HG03159 (cell line): ENCODE data around the gene HSPA9.

Experiments used
- ATAC-seq: cut with Tn5 transposase; IDR thresholded peaks from one replicate; pipeline ENCODE4 v1.9.1; 2021; ENCODE audit warnings: mild to moderate bottlenecking, moderate library complexity; ENCODE audit not compliant: unreplicated experiment

HSPA9 gene

DNA sequence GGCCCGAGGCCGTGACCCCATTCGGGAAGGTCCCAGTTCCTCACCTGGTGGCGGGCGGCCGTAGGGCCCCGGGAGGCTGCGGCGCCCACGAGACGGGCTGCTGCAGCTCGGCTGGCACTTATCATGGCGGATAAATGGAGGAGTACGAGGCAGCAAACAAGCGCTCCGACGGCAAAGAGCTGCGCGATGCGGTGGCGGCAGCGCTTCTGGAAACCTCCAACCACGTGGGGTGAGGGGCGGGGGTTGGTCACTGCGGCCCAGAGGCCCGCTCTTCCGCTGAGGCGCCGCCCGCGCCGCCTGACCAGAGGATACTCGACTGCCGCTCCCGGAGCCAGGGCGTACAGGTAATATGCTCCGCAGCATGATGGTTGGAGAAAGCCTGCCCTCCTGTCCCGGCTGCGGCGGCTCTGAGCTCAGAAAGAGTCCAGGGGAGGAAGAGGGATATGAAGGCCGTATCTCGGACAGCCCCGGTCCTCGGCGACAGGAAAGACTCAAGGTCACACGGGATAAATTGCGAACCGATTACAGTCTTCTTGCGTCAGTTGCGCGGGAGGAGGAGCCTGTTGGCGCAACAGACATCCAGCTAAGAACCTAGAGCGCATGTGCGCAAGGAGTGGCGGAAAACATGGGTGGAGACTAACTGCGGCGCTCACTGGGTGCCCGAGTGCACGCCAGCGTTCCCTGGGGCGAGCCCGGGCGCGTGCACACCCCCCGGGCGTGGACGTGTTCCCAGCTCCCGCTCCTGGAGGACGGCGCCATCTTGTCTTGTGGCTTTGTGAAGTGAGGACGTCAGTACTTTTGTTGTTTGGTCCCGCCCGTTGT lies at the start of gene HSPA9:
TSS of gene HSPA9 (minus strand) at position 208 of the 822 bp plus-strand sequence. CDS start at position 125, 83 bp downstream.
- peak; percentile 84 for ATAC-seq

DNA sequence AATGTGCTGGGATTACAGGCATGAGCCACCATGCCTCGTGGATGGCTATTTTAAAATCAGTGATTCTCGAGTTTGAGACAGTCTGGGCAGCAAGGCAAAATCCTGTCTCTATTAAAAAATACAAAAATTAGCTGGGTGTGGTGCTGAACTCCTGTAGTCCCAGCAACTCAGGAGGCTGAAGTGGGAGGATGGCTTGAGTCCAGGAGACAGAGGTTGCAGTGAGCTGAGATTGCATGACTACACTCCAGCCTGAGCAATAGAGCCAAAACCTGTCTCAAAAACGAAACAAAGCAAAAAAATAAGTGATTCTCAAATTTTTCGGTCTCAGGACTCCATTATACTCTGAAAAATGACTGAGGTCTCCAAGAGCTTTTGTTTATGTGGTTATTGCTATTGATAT lies 47.9 kb upstream of the HSPA9 start:
- no peak for ATAC-seq

DNA sequence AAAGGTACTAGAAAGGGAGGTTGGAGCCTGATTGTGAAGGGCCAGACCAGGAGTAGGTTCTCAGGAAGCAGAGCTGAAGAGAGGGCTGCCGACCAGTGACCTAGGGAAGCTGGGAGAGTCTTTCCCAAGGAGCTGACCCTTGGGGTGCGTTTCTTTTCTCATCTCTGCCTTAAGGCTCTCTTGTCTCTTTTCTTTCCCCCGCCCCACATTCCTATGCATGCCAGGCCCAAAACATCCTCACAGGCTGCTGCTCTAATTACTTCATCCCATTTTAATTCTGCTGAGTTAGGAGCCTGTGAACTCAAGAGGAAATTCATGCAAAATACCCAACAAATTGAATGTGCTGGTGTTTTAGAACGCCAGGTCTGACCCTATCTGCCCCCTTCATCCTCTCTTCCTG lies 46.9 kb upstream of the HSPA9 start:
- no peak for ATAC-seq

DNA sequence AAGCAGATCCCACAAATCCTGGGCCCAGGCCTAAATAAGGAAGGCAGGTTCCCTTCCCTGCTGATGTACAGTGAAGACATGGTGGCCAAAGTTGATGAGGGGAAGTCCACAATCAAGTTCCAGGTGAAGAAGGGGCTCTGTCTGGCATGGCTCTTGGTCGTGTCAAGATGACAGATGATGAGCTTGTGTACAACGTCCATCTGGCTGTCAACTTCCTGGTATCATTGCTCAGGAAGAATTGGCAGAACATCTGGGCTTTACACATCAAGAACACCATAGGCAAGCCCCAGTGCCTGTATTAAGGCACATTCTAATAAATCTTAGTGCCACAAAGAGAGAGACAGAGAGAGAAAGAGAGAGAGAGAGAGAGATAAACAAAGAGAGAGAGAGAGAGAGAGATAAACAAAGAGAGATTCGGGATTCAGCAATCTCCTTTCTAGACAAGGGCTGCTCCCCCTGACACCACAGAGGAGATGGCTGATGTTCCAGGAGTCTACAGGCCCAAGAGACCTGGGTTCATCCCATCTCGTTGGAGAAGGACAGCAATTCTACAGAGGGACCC lies 45.5 kb upstream of the HSPA9 start:
- ATAC-seq: no peak

DNA sequence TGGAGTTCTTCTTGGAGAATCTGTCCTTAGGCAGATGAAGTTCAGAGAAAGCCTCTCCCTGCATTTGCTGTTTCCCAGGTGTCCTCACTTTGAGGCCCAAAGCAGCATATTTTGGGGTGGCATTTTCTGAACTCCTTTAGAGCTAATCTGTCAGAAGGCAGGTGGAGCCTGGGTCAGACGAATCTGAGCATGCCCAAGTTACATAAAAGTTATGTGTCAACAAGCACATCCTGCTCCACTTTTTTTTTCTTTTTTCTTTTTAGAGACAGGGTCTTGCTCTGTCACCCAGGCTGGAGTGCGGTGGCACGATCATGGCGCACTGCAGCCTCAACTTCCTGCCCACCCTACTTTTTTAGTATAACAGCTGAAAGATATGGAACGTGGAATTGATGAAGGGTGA lies 41.3 kb upstream of the HSPA9 start:
- ATAC-seq: no peak

DNA sequence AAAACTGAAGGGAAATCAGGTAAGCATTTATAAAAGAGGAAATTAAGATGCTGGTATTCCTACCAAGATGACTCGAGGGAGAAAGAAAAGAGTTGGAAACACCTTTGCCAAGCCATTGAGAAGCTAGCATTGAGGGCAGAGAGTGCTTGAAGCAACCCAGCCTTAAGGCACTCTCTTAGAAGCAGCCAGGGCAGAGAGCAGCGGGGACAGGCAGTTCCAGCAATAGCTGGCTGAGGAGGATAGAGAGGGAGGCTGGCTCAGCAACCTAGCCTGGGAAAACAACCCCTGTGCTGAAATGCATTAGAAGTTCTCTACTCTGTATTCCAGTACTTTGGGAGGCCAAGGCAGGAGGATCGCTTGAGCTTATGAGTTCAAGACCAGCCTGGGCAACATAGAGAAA lies 40.3 kb upstream of the HSPA9 start:
- no peak for ATAC-seq

DNA sequence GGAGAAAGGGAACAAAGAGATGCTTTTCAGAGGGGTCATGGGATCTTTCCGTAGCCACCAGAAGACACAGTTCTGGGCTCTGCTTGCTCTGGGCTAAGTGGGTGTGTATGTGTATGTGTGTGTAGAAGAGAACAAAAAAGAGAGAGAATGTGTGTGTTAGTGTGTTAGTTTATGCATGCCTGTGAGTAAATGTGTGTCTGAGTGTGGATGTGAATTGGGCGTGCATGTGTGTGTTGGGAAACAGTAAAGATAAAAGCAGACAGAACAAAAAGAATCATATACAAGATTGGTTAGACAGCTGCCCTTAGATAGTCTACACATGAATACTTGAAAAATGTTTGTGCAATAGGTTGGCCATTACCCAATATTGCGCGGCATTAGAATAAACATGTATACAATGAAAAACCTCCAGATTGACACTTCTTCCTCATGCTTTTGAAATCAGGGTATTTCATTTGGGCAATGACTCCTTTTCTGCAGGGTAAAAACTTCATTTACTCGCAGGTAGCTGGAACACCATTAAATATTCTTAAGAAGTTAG lies 36.5 kb upstream of the HSPA9 start:
- ATAC-seq: no peak

DNA sequence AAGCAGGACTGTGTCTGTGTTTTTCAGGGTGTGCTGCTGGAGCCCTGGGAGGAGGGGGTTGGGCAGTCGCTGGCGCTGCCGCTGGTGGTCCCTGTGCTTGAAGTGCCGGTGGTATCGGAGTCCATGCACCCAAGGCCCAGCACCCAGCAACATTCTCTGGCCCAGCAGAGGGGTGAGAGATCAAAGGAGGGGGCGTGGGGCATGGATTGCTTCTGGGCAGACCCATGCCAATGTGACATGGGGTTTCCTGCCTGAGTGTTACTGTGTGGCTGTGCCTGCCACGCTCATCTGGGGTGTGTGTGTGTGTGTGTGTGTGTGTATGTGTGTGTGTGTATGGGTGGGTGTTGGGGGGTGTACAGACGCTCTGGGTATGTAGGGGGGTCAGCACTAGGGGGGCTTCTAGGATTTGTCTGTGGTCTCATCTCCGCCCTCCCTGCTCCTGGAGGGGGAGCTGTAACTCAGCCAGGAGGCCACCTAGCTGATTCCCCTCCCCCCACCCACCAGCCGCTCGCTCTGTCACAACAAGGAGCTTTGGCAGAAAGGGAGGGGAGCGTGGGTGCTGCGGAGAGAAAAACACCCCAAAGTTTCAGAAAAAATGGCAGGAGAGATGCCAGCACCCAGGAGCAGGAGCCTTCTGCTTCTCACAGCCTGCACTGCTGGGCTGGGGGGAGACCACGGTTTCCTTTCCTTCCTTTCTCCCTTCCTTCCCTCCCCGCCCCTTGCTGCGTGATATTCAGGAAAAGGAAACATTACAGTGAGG lies 35.9 kb upstream of the HSPA9 start:
- no peak for ATAC-seq

DNA sequence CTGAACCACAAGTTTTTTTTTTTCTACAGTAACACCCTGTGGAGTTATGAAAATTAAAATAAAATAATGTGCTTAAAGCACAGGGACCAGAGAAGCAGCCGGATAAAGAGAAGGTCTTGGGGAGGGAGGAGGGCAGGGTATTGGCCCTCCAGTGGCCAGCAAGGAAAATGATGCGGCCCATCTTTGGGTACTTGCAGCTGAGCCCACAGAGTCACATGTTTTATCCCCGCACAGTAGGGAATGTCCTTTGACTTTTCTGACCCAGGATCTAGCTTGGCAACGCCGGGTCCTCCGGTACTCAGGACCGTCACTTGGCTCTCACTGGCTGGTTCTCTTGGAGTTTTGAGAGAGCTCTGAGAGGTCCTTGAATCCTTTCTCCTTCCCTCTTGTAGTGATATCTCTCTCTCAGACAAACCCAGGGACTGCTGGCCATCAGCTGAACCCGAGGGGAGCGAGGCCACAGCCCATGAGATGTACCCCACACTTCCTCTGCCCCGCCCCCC lies 35.3 kb upstream of the HSPA9 start:
- no peak for ATAC-seq

DNA sequence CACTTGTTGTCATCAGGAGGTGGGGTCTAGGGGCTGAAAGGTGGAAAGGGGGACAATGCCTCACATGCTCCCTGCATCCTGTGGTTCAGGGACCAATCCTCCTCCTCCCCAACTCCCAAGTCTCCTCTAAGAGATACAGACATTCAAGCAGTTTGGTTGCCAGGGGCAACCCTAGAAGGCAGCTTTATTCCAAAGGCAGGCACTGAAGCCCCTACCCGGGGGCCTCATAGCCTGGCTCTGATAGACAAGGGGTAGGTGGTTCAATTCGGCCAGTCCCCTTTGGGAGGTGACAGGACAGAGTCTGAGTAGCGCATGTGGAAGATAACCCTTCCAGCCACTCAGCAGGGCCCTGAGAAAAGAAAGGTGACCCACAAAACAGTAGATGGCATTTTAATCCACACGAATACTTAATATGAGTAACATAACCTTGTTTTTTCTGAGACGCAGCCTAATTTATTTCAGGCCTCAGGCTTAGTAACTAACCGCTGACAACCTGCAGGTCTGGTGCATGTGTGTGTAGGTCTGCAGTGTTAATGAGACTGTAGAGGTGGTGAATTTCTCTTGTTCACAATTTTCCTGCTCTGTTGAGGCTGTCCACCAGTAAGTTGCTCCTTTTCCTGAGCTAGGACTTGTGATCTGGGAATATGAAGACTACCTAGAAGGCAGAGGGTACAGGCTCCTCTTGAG lies 31.3 kb upstream of the HSPA9 start:
- no peak for ATAC-seq

DNA sequence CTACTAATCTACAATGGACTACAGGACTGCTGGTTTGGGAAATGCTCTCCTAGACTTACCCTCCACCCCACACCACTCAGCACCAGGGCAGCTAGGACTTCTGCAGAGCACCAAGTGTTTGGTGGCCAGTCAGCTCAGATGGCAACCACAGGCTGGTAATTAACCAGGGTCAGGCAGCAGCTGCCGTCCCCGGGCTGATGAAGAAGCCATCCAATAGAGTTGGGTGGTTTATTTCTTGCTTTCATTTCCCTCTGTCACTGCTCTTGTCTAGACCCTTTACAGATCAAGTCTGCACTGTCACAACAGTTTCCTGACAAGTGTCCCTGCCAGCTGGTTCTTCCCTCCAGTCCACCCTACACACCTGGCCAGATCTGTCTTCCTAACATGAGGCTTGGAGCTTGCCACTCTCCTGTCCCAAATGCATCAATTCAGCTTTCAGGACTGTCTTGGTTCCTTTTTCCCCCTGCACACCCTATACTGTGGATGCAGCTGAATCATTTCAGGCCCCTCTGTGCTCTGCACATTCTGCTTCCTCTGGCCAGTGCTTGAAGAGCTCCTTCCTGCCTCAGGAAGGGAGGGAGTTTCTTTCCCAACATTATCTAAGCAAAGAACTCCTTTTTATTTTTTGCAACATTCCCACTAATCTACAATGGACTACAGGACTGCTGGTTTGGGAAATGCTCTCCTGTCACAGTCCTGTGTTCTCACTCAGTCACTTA lies 30.2 kb upstream of the HSPA9 start:
- ATAC-seq: peak; percentile 70

DNA sequence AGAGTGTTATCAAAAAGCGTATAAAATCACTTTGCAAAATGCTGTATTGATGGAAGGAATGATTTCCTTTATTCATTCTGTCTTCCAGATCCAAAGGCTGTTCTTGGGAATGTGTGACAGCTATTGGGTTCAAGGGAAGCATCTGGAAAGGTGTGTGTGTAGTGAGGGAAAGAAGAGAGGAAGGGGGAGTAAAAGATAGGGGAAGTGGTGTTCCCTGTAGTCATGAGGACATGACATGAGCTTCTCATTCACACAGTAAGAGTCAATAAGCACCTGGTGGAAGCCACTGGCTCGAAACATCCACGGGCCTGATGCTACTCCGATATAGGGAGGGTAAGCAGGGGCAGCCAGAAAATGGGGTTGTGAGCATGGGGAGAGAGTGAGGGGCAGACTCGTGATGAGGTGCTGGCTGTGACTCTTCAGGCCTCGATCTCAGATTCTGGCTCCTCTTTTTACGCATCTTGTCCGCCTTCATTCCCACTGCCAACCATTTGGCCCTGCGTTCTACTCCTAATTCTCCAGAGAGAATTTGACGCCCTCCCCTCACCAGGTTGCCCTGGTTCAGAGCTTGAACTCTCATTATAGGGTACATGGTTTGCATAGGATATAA lies 29.1 kb upstream of the HSPA9 start:
- ATAC-seq: no peak

DNA sequence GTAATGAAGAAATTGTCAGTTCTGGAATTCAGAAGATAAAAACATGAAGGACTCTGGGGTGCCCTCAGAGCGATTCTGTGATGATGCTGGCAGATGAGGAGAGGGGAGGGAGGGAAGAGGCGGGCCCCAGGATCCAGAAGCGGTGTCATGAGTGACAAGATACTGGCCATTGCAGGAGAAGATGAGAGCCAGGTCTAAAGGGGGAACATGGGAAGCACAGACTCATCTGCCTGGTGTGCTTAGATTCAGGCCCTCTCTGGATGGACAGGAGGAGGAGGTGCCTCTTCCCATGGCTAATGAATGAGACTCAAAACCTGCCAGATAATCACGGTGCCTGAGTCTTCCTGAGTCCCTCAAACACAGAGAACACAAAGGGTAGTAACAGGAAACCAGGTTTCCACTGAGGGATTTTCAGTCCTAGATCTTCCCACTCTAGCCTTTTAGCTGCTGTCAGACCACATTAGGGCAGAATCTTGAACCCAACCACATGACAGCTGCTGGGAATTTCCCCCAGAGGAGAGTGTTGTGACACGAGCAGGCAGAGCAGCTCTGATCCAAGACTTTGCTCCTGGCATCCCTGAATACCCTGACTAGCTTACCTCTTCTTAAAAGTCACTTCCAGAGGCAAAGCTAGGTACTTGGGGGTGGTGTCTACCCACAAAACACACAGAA lies 28.2 kb upstream of the HSPA9 start:
- no peak for ATAC-seq

DNA sequence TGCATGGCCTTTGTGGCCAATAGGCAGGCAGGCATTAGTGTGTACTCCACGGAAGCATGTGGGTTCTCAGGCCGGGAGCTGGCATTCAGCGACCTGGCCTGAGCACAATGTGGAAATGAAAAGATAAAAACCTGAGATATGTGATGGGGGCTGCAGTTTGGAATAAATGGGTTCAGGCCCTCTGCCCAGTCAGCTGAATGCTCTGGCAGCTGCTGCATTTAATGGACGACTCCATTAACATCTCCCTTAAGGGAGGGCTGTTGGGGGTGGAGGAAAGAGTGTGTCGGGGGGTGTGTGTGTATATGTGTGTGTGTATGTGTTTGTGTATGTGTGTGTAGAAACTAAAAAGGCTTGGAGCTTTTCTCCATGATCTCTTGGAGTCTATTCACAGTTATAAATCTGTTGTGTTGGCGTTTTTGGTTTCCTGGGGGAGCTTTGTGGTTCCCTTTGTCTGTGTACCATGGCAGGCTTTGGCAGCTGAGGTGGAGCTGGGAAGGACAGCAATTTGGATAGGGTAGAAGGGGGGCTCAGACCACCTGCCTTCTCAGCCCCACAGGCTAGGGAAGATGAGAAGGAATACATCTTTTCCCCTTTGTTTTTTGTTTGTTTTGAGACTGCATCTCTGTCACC lies 27.3 kb upstream of the HSPA9 start:
- no peak for ATAC-seq

DNA sequence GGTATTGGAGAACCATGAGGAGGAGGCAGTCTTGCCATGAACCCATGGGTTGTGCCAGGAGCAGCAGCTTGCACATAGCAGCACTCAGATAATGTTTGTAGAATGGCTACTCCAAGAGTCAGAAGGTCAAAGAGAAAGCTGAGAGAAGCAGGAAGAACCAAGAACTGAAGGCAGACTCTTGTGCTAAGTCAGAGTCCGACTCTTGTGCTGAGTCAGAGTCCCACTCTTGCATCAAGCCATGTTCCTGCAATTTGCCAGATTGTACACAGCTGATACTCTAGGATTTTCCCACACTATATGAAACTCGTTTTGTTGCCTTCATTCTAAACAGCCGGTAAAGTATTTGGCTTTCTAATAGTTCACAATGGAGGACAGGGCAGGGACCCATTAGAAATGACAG lies 26.2 kb upstream of the HSPA9 start:
- no peak for ATAC-seq

DNA sequence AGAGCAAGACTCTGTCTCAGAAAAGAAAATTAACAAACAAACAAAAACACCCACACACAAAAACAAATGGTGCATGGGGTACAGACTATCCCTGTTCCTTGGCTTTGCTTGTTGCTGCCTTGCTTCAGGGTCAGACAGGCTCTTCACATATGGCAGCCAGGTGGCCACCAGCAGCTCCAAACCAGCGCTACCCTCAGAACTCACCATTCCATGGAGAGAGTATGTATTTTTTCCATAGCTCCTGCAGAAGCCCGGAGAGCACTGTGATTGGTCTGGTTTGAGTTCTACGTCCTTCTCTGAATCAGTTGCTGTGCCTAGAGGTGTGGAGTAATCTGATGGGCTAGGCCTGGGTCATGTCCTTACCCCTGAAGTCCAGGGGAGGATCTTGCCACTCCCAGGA lies 25.2 kb upstream of the HSPA9 start:
- no peak for ATAC-seq

DNA sequence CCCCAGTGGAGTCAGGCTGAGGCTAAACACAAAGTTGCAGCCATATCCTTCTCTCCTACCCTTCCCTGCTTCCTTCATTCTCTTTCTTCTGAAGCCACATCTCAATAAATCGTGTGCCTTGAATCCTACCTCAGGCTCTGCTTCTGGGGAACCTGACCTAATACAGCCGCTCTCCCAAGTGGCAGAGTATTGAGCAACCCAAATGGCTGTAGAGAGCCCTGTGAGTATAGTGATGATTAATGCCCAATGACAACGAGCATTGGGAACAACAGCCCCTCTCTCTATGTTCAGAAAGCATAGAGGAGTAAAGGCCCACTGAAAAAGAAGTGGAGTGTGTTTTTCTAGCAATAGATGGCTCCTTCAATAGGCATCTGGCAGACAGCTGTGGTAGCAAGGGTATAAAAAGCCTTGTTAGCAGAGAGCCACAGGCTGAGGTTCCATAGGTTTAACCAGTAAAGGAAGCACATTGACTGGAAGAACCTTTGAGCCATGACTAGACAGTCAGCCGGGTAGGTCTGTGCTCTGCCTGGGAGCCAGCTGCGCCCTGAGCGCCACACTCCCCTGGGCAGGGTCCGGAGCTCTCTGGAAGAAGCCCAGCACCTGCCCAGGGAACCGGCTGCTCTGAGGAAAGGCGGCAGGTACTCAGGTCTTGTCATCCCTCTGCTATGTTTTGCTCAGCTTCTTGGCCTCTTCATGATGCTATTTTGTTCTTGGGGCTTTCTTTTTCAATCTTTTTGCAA lies 22.6 kb upstream of the HSPA9 start:
- no peak for ATAC-seq
